GM23338 (cell line): ENCODE data around the gene TGDS. TPM values are rescaled to one million over a fixed set of nuclear protein-coding genes. Genes with fewer than 3 reads are reported as not detected.

Experiments
- ATAC-seq: fragments of 200-7000 bp; cut with Tn5 transposase; 3 replicates; pipeline ENCODE4 v1.9.1; 2020
- DNase-seq: peaks from one replicate; pipeline ENCODE4 v3.0.0-alpha.2; 2015; ENCODE audit warnings: low spot score
- H2AFZ ChIP-seq: fragments of 200-600 bp; sonication (generic); 2 replicates; pipeline ENCODE4 v1.8.0; 2016; ENCODE audit warnings: antibody characterized with exemption, mild to moderate bottlenecking, moderate library complexity
- H3F3A ChIP-seq: fragments of 200-600 bp; sonication (generic); replicated peaks from 2 replicates; pipeline ENCODE4 v1.8.0; 2017; ENCODE audit warnings: antibody characterized with exemption, mixed run types, low read depth
- H3K27ac ChIP-seq: fragments of 200-600 bp; sonication (generic); 2 replicates; pipeline ENCODE4 v1.6.1; 2016; ENCODE audit warnings: low read depth
- H3K27me3 ChIP-seq: fragments of 200-600 bp; sonication (generic); 2 replicates; pipeline ENCODE4 v1.8.0; 2016; ENCODE audit warnings: mild to moderate bottlenecking, mixed run types, moderate library complexity; ENCODE audit not compliant: insufficient read depth
- H3K36me3 ChIP-seq: fragments of 200-600 bp; sonication (generic); 2 replicates; pipeline ENCODE4 v1.8.0; 2016; ENCODE audit warnings: mild to moderate bottlenecking; ENCODE audit not compliant: insufficient read depth
- H3K4me1 ChIP-seq: fragments of 200-600 bp; sonication (generic); 2 replicates; pipeline ENCODE4 v1.8.0; 2016; ENCODE audit warnings: mild to moderate bottlenecking, moderate library complexity; ENCODE audit not compliant: insufficient read depth
- H3K4me2 ChIP-seq: fragments of 200-600 bp; sonication (generic); 2 replicates; pipeline ENCODE4 v1.7.1; 2017; ENCODE audit warnings: mixed run types
- H3K4me3 ChIP-seq: fragments of 200-600 bp; sonication (generic); 2 replicates; pipeline ENCODE4 v1.6.1; 2016; ENCODE audit warnings: mixed run types
- H3K79me2 ChIP-seq: fragments of 200-600 bp; sonication (generic); replicated peaks from 2 replicates; pipeline ENCODE4 v1.8.0; 2017; ENCODE audit warnings: mild to moderate bottlenecking; ENCODE audit not compliant: insufficient read depth
- H3K9me2 ChIP-seq: fragments of 200-600 bp; sonication (generic); 2 replicates; pipeline ENCODE4 v1.8.0; 2017; ENCODE audit not compliant: insufficient read depth
- H4K20me1 ChIP-seq: fragments of 200-600 bp; sonication (generic); replicated peaks from 2 replicates; pipeline ENCODE4 v1.8.0; 2017; ENCODE audit warnings: mild to moderate bottlenecking; ENCODE audit not compliant: insufficient read depth
- H3K27ac Mint-ChIP-seq: 2 replicates; pipeline ENCODE4 v1.8.0; 2020; ENCODE audit warnings: inconsistent platforms, mild to moderate bottlenecking, moderate library complexity, mixed read lengths
- H3K27me3 Mint-ChIP-seq: 3 replicates; pipeline ENCODE4 v1.8.0; 2022; ENCODE audit warnings: low read depth, mild to moderate bottlenecking, moderate library complexity, mixed read lengths, inconsistent platforms; ENCODE audit not compliant: insufficient read depth, poor library complexity
- H3K36me3 Mint-ChIP-seq: 3 replicates; pipeline ENCODE4 v1.8.0; 2021; ENCODE audit warnings: low read depth, mild to moderate bottlenecking, inconsistent platforms, moderate library complexity, mixed read lengths
- H3K4me1 Mint-ChIP-seq: 3 replicates; pipeline ENCODE4 v1.8.0; 2020; ENCODE audit warnings: mild to moderate bottlenecking, inconsistent platforms, mixed read lengths
- H3K4me3 Mint-ChIP-seq: 3 replicates; pipeline ENCODE4 v1.8.0; 2021; ENCODE audit warnings: moderate library complexity, mild to moderate bottlenecking, inconsistent platforms, mixed read lengths
- H3K9me3 Mint-ChIP-seq: 3 replicates; pipeline ENCODE4 v1.8.0; 2020; ENCODE audit warnings: moderate library complexity, mild to moderate bottlenecking, inconsistent platforms, mixed read lengths
- CREB1 ChIP-seq: fragments of 250-450 bp; sonication (Bioruptor Pico); IDR thresholded peaks from 2 replicates; pipeline ENCODE4 v1.5.0; 2020; ENCODE audit warnings: low read depth, mild to moderate bottlenecking, moderate library complexity
- CTCF ChIP-seq, 2 experiments: fragments of 200-600 bp in 1 of 2; sonication (generic) in 1 of 2; conservative IDR thresholded peaks; 2 replicates each; pipeline versions ENCODE4 v1.5.1 to v1.6.1; 2016 to 2017; ENCODE audit warnings: antibody characterized with exemption in 2 of 2, low read depth in 2 of 2, mild to moderate bottlenecking in 2 of 2, moderate library complexity in 1 of 2
- ETS1 ChIP-seq: IDR thresholded peaks from 2 replicates; pipeline ENCODE4 v1.6.1; 2016; ENCODE audit warnings: antibody characterized with exemption
- EZH2 ChIP-seq: fragments of 200-600 bp; sonication (generic); IDR thresholded peaks from one replicate; pipeline ENCODE4 v1.8.0; 2017; ENCODE audit warnings: antibody characterized with exemption, mild to moderate bottlenecking, low read depth; ENCODE audit not compliant: unreplicated experiment
- JUNB ChIP-seq: IDR thresholded peaks from one replicate; pipeline ENCODE4 v1.6.1; 2016; ENCODE audit warnings: antibody characterized with exemption; ENCODE audit not compliant: unreplicated experiment
- NANOG ChIP-seq: IDR thresholded peaks from 2 replicates; pipeline ENCODE4 v1.6.1; 2016; ENCODE audit warnings: antibody characterized with exemption, borderline replicate concordance
- STAT1 ChIP-seq: IDR thresholded peaks from one replicate; pipeline ENCODE4 v1.6.1; 2016; ENCODE audit warnings: antibody characterized with exemption; ENCODE audit not compliant: unreplicated experiment
- ZNF331 ChIP-seq: fragments of 250-450 bp; sonication (Bioruptor Pico); IDR thresholded peaks from 2 replicates; pipeline ENCODE4 v1.5.0; 2020; ENCODE audit warnings: low read depth, mild to moderate bottlenecking, moderate library complexity
- ZNF462 ChIP-seq: fragments of 250-450 bp; sonication (Bioruptor Pico); IDR thresholded peaks from 2 replicates; pipeline ENCODE4 v1.5.0; 2020; ENCODE audit warnings: mild to moderate bottlenecking, moderate library complexity
- polyA plus RNA-seq: library from polyadenylated mRNA; unstranded; fragments of >200 nt; fragmentation: Nextera tagmentation; extraction: Ambion mirVana; gene quantifications from 2 replicates; pipeline ENCODE4 v1.2.1, GENCODE V29; 2016
- total RNA-seq: library from RNA; depleted of rRNA; stranded (reverse); fragments of >200 nt; shearing (Covaris generic); gene quantifications from 2 replicates; pipeline ENCODE4 v1.2.3, GENCODE V29; 2014

Gene TGDS
- total and polyA plus RNA-seq, 2 experiments from 2014 or later: 18.4 to 19.6 TPM

GRCh38 chr13:94622344-94622743 lies 26.4 kb upstream of the TGDS start:
- no peak overlapping the region for H3K4me3 ChIP-seq
- no peak for ATAC-seq

More at GRCh38 chr13:94622344-94622743, 26.4 kb upstream of the TGDS start:
- Mint-ChIP-seq H3K27me3 (no peaks in the 10 kb centered on the region), H3K4me3 (no peak overlapping the region), H3K27ac (no peak overlapping the region), H3K4me1 (no peaks in the 10 kb centered on the region), H3K9me3 (no peaks in the 10 kb centered on the region), H3K36me3 (peaks cover 30% of the 10 kb centered on the region)
- Histone ChIP-seq H3K27me3 (no peaks in the 10 kb centered on the region), H3F3A (no peaks in the 10 kb centered on the region), H4K20me1 (no peaks in the 10 kb centered on the region), H3K4me1 (no peaks in the 10 kb centered on the region), H3K79me2 (no peaks in the 10 kb centered on the region), H3K36me3 (peaks cover 14% of the 10 kb centered on the region), H2AFZ (no peak overlapping the region), H3K9me2 (no peaks in the 10 kb centered on the region), H3K27ac (no peak overlapping the region), H3K4me2 (no peak overlapping the region)
- TF ChIP-seq ZNF331 (CRISPR knock-in tag): no peak
- TF ChIP-seq EZH2: no peak
- no peak for TF ChIP-seq CREB1 (CRISPR knock-in tag)
- no peak for TF ChIP-seq STAT1
- TF ChIP-seq ZNF462 (CRISPR knock-in tag): no peak
- no peak for TF ChIP-seq CTCF (conservative IDR thresholded peaks at IDR 0.05; ENCODE audit: low read depth in 2 of 2)
- no peak for TF ChIP-seq NANOG
- TF ChIP-seq ETS1: no peak
- no peak for TF ChIP-seq JUNB
- DNase-seq: no peak
